Stomach (tissue), 9 donors: ENCODE results near the gene S100A3. TPM values are rescaled to one million over a fixed set of nuclear protein-coding genes. Genes with fewer than 3 reads are reported as not detected.

ENCODE experiments used
- DNase-seq, 2 donors: peaks; one replicate each; pipeline versions ENCODE4 v3.0.0 to v3.0.0-alpha.2; 2013 to 2019
- H3K27ac ChIP-seq, 5 donors: fragments of 200-600 bp in 4 of 5; sonication (generic) in 4 of 5; one replicate each; pipeline ENCODE4 v1.5.1; 2013 to 2019; ENCODE audit warnings: mild to moderate bottlenecking in 1 of 5, moderate library complexity in 1 of 5
- H3K27me3 ChIP-seq, 3 donors: fragments of 200-600 bp; sonication (generic); one replicate each; pipeline ENCODE4 v1.5.1; 2017 to 2019; ENCODE audit warnings: mixed run types in 1 of 3
- H3K36me3 ChIP-seq, 4 donors: fragments of 200-600 bp; sonication (generic); 1 replicate in 3 of 4; 2 replicates in 1 of 4; pipeline ENCODE4 v1.5.1; 2016 to 2019
- H3K4me1 ChIP-seq, 4 donors: fragments of 200-600 bp; sonication (generic); one replicate each; pipeline ENCODE4 v1.5.1; 2016 to 2019
- H3K4me3 ChIP-seq, 4 donors: fragments of 200-600 bp; sonication (generic) in 3 of 4; one replicate each; pipeline ENCODE4 v1.5.1; 2016 to 2019; ENCODE audit warnings: mild to moderate bottlenecking in 1 of 4
- H3K9me3 ChIP-seq, 4 donors: fragments of 200-600 bp; sonication (generic); one replicate each; pipeline ENCODE4 v1.5.1; 2016 to 2019
- CTCF ChIP-seq, 7 experiments: fragments of 450-650 bp in 4 of 7; fragments of 200-600 bp in 3 of 7; sonication (generic) in 3 of 7; IDR thresholded peaks; one replicate each; pipeline ENCODE4 v1.5.1; 2016 to 2019; ENCODE audit warnings: antibody characterized with exemption in 7 of 7, control low read depth in 2 of 7, mild to moderate bottlenecking in 1 of 7
- EP300 ChIP-seq: sonication (generic); formaldehyde crosslinking; IDR thresholded peaks from one replicate; pipeline ENCODE4 v1.6.1; 2017; ENCODE audit warnings: antibody characterized with exemption
- POLR2A ChIP-seq, 4 donors: fragments of 450-650 bp; IDR thresholded peaks; one replicate each; pipeline ENCODE4 v1.6.1; 2016; ENCODE audit warnings: antibody characterized with exemption in 4 of 4, control low read depth in 2 of 4, mild to moderate bottlenecking in 1 of 4, moderate library complexity in 1 of 4
- POLR2AphosphoS5 ChIP-seq, 3 donors: sonication (generic); formaldehyde crosslinking; IDR thresholded peaks; one replicate each; pipeline ENCODE4 v1.6.1; 2016; ENCODE audit warnings: antibody characterized with exemption in 3 of 3
- WGBS, 5 donors: extraction: QIAGEN DNeasy Blood & Tissue Kit in 3 of 5; methylation state at CpG; one replicate each; pipeline versions ENCODE4 v1.1.5 to v1.1.7; 2013 to 2018; 5-methylcytosine and 5-hydroxymethylcytosine counted together
- intact Hi-C: fragments of 100-400 bp; cut with DNase I; formaldehyde crosslinking; loops from one replicate; pipeline ENCODE4 v1.15.1; 2023; ENCODE audit warnings: low total_unique reads
- polyA plus RNA-seq, 3 donors: library from polyadenylated mRNA; stranded (reverse); fragments of 200-250 nt; gene quantifications; one replicate each; pipeline ENCODE4 v1.2.3, GENCODE V29; 2013
- total RNA-seq, 5 donors: library from RNA; depleted of rRNA; stranded (reverse); fragments of >200 nt; gene quantifications; one replicate each; pipeline versions ENCODE4 v1.1.0 to v1.2.3, GENCODE V29; 2014 to 2016
- donor health status: healthy with polysubstance abuse.
- donor health status: Bipolar disorder and iron deficiency.
- donor health status: healthy.

The S100A3 gene
- total and polyA plus RNA-seq, 8 donors = 2.6 to 15.0 (median 5.4) TPM; not detected in 5

- intact Hi-C loops = no loop called here
- Histone ChIP-seq H3K27ac (peak within 1 kb of the TSS; percentile 91 to 99 (median 99)), H3K36me3 (peaks cover 0 to 9% (median 0%) of the 10 kb centered on the region in 4 donors), H3K27me3 (no peaks in the 10 kb centered on the region), H3K4me1 (peaks cover 46 to 60% (median 51%) of the 10 kb centered on the region in 4 donors), H3K4me3 (peak within 1 kb of the TSS; percentile 55 to 78 (median 76)), H3K9me3 (no peaks in the 10 kb centered on the region)
- WGBS, 5 donors = 4 to 19% (median 9%) methylated on average over 5 to 18 of the region's 18 CpGs
- DNase-seq = peak; percentile 57 to 80
- TF ChIP-seq POLR2A (IDR thresholded peaks at IDR 0.05) = peak in 1 of 4 donors; percentile 27
- no peak for TF ChIP-seq CTCF (IDR thresholded peaks at IDR 0.05)
- peak in 1 of 3 donors; percentile 57 for TF ChIP-seq POLR2AphosphoS5 (IDR thresholded peaks at IDR 0.05)
- no peak for TF ChIP-seq EP300
These were observed 13.6 kb downstream of the S100A3 start, which contains the start of gene S100A6 for GRCh38 chr1:153535242-153536011. S100A6 (minus strand) TSS chr1:153535991; CDS start chr1:153535339, 652 bp downstream.

- WGBS, 5 donors = 54 to 75% (median 72%) methylated on average over 2 to 3 of the region's 3 CpGs
- Histone ChIP-seq H3K36me3 (peaks cover 0 to 9% (median 0%) of the 10 kb centered on the region in 4 donors), H3K4me3 (peak overlapping the region; percentile 55 to 78 (median 76)), H3K9me3 (no peaks in the 10 kb centered on the region), H3K27me3 (no peaks in the 10 kb centered on the region), H3K4me1 (peaks cover 46 to 54% (median 50%) of the 10 kb centered on the region in 4 donors), H3K27ac (peak overlapping the region; percentile 91 to 99 (median 99))
- TF ChIP-seq POLR2AphosphoS5 (IDR thresholded peaks at IDR 0.05) (peak in 1 of 3 donors; percentile 2), POLR2A (IDR thresholded peaks at IDR 0.05) (no peak)
- DNase-seq = no peak
- intact Hi-C loops = loop anchor here (5.0 kb wide), 1 partner anchor 32 kb away; the partner anchor contains the start of gene S100A2
These were observed 14.2 kb downstream of the S100A3 start for GRCh38 chr1:153534925-153535241.

GRCh38 chr1:153534226-153534924 lies 14.7 kb downstream of the S100A3 start:
- H3K36me3 ChIP-seq = peaks cover 0 to 9% (median 0%) of the 10 kb centered on the region in 4 donors
- TF ChIP-seq CTCF (IDR thresholded peaks at IDR 0.05) (no peak), POLR2AphosphoS5 (IDR thresholded peaks at IDR 0.05) (peak in 2 of 3 donors; percentile 7 to 20)
- peak overlapping the region; percentile 55 to 78 (median 76) for H3K4me3 ChIP-seq
- 54 to 75% (median 71%) methylated on average over 7 of the region's 7 CpGs for WGBS, 5 donors
- peak overlapping the region; percentile 91 to 99 (median 99) for H3K27ac ChIP-seq
- H3K27me3 ChIP-seq = no peaks in the 10 kb centered on the region
- H3K9me3 ChIP-seq = no peaks in the 10 kb centered on the region
- peaks cover 46 to 53% (median 50%) of the 10 kb centered on the region in 4 donors for H3K4me1 ChIP-seq
- intact Hi-C loops = loop anchor here (5.0 kb wide), 1 partner anchor 33 kb away; the partner anchor contains the start of gene S100A2
- no peak for DNase-seq

GRCh38 chr1:153533689-153534201 lies 15.3 kb downstream of the S100A3 start:
- 30 to 42% (median 37%) methylated on average over 13 of the region's 13 CpGs for WGBS, 5 donors
- peak in 1 of 2 donors; percentile 68 for DNase-seq

More at GRCh38 chr1:153533689-153534201, 15.3 kb downstream of the S100A3 start:
- Histone ChIP-seq H3K27ac (peak overlapping the region; percentile 91 to 99 (median 99)), H3K4me3 (peak overlapping the region; percentile 55 to 78 (median 76)), H3K4me1 (peaks cover 46 to 53% (median 50%) of the 10 kb centered on the region in 4 donors), H3K9me3 (no peaks in the 10 kb centered on the region), H3K27me3 (no peaks in the 10 kb centered on the region), H3K36me3 (peaks cover 0 to 9% (median 0%) of the 10 kb centered on the region in 4 donors)
- TF ChIP-seq POLR2AphosphoS5 (IDR thresholded peaks at IDR 0.05) (peak in 1 of 3 donors; percentile 43), POLR2A (IDR thresholded peaks at IDR 0.05) (no peak)
- intact Hi-C loops = loop anchor here (5.0 kb wide), 1 partner anchor 34 kb away; the partner anchor contains the start of gene S100A2
